Coronary artery (tissue), 2 donors: Measurements from ENCODE around the gene C1QTNF9B.

Experiments
- DNase-seq: peaks from one replicate; pipeline ENCODE4 v3.0.0-alpha.2; 2017; ENCODE audit warnings: low spot score
- H3K27ac ChIP-seq, 2 donors: fragments of 200-600 bp; sonication (generic); one replicate each; pipeline ENCODE4 v1.5.1; 2016 to 2019
- H3K4me3 ChIP-seq: fragments of 200-600 bp; sonication (generic); 2 replicates; pipeline ENCODE4 v1.5.1; 2016; ENCODE audit warnings: mild to moderate bottlenecking, moderate library complexity
- TF ChIP-seq, protein P1 (sequence below): fragments of 200-600 bp; sonication (generic); IDR thresholded peaks from one replicate; pipeline ENCODE4 v1.5.1; 2019; ENCODE audit warnings: antibody characterized with exemption

The C1QTNF9B gene

DNA sequence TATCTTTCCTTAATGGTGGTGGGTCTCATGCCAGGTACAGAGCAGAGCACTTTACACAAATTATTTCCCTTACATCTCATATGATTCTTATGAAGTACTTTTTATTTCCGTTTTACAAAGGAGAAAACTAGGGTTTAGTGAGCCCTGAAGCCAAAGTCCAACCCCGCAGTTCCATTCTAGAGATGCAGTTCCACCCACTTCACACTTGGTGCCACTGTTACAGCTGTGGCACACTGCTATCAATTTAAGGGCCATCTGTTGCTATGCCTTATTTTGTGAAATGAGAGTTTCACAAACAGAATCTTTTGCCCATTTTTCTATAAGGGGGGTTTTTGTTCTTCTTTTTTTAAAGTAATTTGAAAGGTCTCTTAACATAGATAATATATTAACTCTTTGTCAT lies 21.0 kb downstream of the C1QTNF9B start:
- Histone ChIP-seq H3K4me3 (no peak overlapping the region), H3K27ac (no peak overlapping the region)
- TF ChIP-seq, protein P1, sequence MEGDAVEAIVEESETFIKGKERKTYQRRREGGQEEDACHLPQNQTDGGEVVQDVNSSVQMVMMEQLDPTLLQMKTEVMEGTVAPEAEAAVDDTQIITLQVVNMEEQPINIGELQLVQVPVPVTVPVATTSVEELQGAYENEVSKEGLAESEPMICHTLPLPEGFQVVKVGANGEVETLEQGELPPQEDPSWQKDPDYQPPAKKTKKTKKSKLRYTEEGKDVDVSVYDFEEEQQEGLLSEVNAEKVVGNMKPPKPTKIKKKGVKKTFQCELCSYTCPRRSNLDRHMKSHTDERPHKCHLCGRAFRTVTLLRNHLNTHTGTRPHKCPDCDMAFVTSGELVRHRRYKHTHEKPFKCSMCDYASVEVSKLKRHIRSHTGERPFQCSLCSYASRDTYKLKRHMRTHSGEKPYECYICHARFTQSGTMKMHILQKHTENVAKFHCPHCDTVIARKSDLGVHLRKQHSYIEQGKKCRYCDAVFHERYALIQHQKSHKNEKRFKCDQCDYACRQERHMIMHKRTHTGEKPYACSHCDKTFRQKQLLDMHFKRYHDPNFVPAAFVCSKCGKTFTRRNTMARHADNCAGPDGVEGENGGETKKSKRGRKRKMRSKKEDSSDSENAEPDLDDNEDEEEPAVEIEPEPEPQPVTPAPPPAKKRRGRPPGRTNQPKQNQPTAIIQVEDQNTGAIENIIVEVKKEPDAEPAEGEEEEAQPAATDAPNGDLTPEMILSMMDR: no peak
- no peak for DNase-seq

DNA sequence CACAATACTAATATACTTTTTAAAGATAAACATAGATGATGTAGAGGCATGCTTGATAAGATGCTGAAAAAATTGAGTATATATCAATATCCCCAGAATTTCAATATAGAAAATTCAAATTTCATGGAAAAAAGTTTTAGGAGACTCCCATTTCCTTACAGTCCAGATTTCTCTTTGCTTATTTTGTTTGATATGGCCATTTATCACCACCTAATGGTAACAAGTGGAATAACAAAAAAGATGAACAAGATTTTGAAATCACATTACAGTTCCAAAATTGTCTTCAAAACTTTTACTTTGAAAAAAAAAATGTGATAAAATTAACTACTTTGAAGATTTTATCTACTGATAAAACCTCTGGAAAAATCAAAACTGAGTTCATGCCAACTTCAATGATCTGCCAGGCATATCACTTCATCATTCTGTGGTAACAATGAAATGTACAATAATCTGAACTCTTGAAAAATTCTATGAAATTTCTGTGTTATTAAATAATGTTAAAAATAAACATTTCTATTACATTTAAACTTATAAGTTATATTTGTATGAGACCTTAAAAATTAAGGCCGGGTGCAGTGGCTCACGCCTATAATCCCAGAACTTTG lies 25.6 kb downstream of the C1QTNF9B start:
- TF ChIP-seq, protein P1: peak; percentile 42
- H3K27ac ChIP-seq: no peak overlapping the region
- no peak for DNase-seq
- H3K4me3 ChIP-seq: no peak overlapping the region

DNA sequence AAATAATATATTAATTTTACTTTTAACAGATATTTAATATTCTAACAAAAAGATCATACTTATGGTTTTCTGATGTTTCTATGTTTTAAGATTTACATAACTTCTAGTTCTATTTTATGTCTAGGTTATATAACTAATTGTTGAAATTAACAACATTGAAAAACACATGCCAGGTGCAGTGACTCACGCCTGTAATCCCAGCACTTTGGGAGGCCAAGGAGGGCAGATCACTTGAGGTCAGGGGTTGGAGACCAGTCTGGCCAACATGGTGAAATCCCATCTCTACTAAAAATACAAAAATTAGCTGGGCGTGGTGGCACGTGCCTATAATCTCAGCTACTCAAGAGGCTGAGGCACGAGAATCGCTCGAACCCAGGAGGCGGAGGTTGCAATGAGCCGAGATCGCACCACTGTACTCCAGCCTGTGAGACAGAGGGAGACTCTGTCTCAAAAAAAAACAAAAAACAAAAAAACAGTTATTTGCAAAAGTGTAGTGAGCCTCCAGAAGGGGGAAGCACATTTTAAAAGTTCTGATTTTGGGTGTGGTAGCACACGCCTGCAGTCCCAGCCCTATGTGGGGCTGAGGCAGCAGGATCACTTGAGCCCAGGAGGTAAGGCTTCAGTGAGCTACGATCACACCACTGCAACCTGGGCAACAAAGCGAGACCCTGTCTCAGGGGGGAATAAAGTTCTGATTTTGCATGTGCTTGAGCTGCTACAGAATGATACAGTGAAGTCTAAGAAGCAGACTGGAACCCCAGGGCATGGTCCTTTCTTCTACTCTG lies 26.8 kb downstream of the C1QTNF9B start:
- TF ChIP-seq, protein P1: no peak
- DNase-seq: no peak
- H3K27ac ChIP-seq: no peak overlapping the region
- no peak overlapping the region for H3K4me3 ChIP-seq

DNA sequence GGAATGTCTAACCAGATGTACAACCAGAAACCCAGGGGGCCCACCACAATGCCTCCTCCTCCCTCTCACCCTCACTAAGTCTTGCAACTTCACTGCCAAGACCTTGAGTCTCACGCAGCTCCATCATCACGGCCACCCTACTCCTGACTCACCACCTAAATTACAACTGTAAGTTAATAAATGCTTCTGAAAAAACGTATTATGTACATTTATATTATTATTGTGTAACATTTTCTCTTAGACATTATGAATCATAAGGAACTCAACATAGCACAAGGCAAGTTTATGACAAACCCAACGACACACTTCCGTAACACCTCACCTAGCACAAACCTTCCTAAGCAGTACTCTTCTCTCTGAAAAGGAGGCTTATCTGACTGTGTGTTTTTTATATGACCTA lies 28.8 kb downstream of the C1QTNF9B start:
- TF ChIP-seq, protein P1: no peak
- DNase-seq: no peak
- no peak overlapping the region for H3K27ac ChIP-seq
- no peak overlapping the region for H3K4me3 ChIP-seq

DNA sequence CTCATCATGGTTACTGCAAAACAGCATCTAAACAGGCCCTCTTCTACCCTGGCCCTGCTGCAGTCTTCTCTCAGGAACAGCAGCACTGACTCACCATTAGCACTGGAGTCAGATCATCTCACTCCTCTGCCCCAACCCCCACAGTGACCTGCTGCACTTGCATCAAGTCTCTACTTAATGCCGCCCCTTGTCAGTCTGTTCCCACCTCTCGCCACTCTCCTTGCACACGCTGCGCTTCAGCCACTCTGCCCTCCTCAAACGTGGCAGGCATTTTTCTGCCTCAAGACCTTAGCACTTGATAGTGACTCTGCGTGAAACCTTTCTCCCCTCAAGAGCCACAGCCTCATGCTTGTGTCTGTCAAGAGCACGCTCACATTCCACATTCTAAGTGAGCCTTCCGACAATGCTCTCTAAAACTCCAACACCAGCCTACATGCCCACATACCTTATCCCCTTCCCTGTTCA lies 30.2 kb downstream of the C1QTNF9B start:
- H3K27ac ChIP-seq: no peak overlapping the region
- TF ChIP-seq, protein P1: no peak
- no peak for DNase-seq
- no peak overlapping the region for H3K4me3 ChIP-seq

DNA sequence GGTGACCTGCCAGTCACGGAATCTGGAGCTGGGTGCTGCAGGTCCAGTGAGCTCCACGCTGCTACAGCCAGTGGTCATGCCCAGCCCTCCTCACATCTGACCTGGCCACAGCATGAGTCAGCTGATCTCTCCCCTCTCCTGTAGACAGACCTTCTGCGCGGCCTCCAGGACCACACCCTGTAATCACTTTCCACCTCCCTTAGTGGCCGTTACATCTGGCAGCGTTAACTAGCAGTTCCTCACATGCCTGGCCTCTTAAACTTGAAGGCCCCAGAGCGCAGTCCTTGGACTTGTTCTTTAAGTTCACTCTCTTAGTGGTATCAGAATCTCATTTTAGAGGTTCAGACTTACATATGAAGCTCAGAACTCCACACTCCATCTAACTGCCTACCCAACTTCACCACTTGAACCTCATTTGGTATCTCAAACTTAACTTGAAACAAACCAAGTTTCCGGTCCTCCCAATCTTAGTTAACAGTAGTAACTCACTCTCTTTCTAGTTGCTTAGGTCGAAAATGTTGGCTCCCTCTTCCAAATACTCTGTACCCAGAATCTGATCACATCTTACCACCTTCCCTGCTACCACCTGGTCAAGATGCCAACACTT lies 30.8 kb downstream of the C1QTNF9B start:
- DNase-seq: no peak
- Histone ChIP-seq H3K27ac (no peak overlapping the region), H3K4me3 (no peak overlapping the region)
- TF ChIP-seq, protein P1: no peak
